ENCODE data around the gene RNF150.

DNA sequence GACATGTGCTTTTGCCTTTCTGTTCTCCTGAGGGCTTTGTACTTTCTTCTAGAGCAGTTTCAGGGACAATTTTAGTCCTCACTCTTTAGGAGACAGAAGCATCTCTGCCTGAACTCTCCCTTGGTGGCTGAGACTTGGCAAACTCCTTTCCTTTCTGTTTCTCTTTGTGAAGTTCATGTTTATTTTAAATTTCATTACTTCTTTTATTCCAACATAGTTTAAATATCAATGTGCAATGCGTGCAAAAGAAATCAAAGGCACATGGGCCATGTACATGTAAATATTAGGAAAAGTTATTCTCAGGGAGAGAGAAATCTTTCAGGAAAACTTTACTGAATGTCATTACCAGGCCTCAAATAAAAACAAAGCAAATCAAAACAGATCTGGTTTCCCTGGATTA, 177.6 kb downstream of the RNF150 start:
- TF ChIP-seq MXI1 (IDR thresholded peaks at IDR 0.05; ENCODE audit: borderline replicate concordance, low read depth, low read length) (no peak), POLR2A (IDR thresholded peaks at IDR 0.05; ENCODE audit: low read depth, low read length) (no peak), CEBPB (IDR thresholded peaks at IDR 0.05; ENCODE audit: low read depth, low read length) (no peak)
